H9 (cell line): ENCODE data around the gene EFNA5. TPM values are rescaled to one million over a fixed set of nuclear protein-coding genes. Genes with fewer than 3 reads are reported as not detected.
"Not testable (repeated sequence)": the region's sequence is repeated elsewhere in the genome, so short reads cannot be mapped to it uniquely, and the experiment has no call there.

Experiments used
- DNase-seq: peaks from one replicate; pipeline ENCODE4 v3.0.0-alpha.2; 2017
- H2AFZ ChIP-seq: one replicate; pipeline ENCODE4 v1.6.1; 2013; ENCODE audit warnings: mild to moderate bottlenecking, low read length, control low read depth, moderate library complexity
- H2AK5ac ChIP-seq: 2 replicates; pipeline ENCODE4 v1.6.1; 2013; ENCODE audit warnings: low read length, control low read depth, mixed read lengths; ENCODE audit not compliant: insufficient read length
- H2BK120ac ChIP-seq: one replicate; pipeline ENCODE4 v1.6.1; 2013; ENCODE audit warnings: low read depth, mild to moderate bottlenecking, low read length, control low read depth, inconsistent platforms; ENCODE audit not compliant: poor library complexity, severe bottlenecking
- H2BK12ac ChIP-seq: 2 replicates; pipeline ENCODE4 v1.6.1; 2013; ENCODE audit warnings: low read length, control low read depth, mixed read lengths, low read depth; ENCODE audit not compliant: insufficient read length
- H2BK15ac ChIP-seq: 2 replicates; pipeline ENCODE4 v1.6.1; 2013; ENCODE audit warnings: low read depth, low read length, control low read depth
- H2BK20ac ChIP-seq: one replicate; pipeline ENCODE4 v1.6.1; 2013; ENCODE audit warnings: low read depth, mild to moderate bottlenecking, low read length, control low read depth, inconsistent platforms; ENCODE audit not compliant: poor library complexity, severe bottlenecking
- H2BK5ac ChIP-seq: 2 replicates; pipeline ENCODE4 v1.6.1; 2013; ENCODE audit warnings: low read length, control low read depth, mixed read lengths; ENCODE audit not compliant: insufficient read length
- H3K14ac ChIP-seq: 2 replicates; pipeline ENCODE4 v1.6.1; 2013; ENCODE audit warnings: low read length, control low read depth; ENCODE audit not compliant: insufficient read depth
- H3K18ac ChIP-seq: 2 replicates; pipeline ENCODE4 v1.6.1; 2013; ENCODE audit warnings: low read depth, mild to moderate bottlenecking, mixed read lengths, low read length, control low read depth; ENCODE audit not compliant: insufficient read length
- H3K23ac ChIP-seq: 2 replicates; pipeline ENCODE4 v1.6.1; 2013; ENCODE audit warnings: low read length, control low read depth, mixed read lengths, low read depth; ENCODE audit not compliant: insufficient read length
- H3K23me2 ChIP-seq: 2 replicates; pipeline ENCODE4 v1.6.1; 2013; ENCODE audit warnings: low read depth, mild to moderate bottlenecking, mixed read lengths, low read length, control low read depth; ENCODE audit not compliant: insufficient read length, poor library complexity, severe bottlenecking
- H3K27ac ChIP-seq: 2 replicates; pipeline ENCODE4 v1.5.1; 2013; ENCODE audit warnings: low read length, control low read depth, mixed read lengths, low read depth; ENCODE audit not compliant: insufficient read length
- H3K27me3 ChIP-seq: 2 replicates; pipeline ENCODE4 v1.6.1; 2013; ENCODE audit warnings: low read length, control low read depth, inconsistent platforms; ENCODE audit not compliant: insufficient read depth
- H3K4ac ChIP-seq: 2 replicates; pipeline ENCODE4 v1.6.1; 2013; ENCODE audit warnings: low read depth, mild to moderate bottlenecking, control low read depth, inconsistent platforms, low read length, moderate library complexity
- H3K4me1 ChIP-seq: 2 replicates; pipeline ENCODE4 v1.6.1; 2013; ENCODE audit warnings: low read length, control low read depth, inconsistent platforms; ENCODE audit not compliant: insufficient read depth
- H3K4me2 ChIP-seq: 2 replicates; pipeline ENCODE4 v1.6.1; 2013; ENCODE audit warnings: low read length, control low read depth, mixed read lengths; ENCODE audit not compliant: insufficient read length, insufficient read depth
- H3K56ac ChIP-seq: 2 replicates; pipeline ENCODE4 v1.6.1; 2013; ENCODE audit warnings: low read depth, mild to moderate bottlenecking, mixed read lengths, low read length, control low read depth; ENCODE audit not compliant: insufficient read length
- H3K79me1 ChIP-seq: 2 replicates; pipeline ENCODE4 v1.6.1; 2013; ENCODE audit warnings: low read depth, mild to moderate bottlenecking, moderate library complexity, low read length, control low read depth, inconsistent platforms; ENCODE audit not compliant: insufficient read depth, poor library complexity, severe bottlenecking
- H3K79me2 ChIP-seq: 2 replicates; pipeline ENCODE4 v1.6.1; 2013; ENCODE audit warnings: low read length, control low read depth, inconsistent platforms; ENCODE audit not compliant: insufficient read depth
- H3K9ac ChIP-seq: 2 replicates; pipeline ENCODE4 v1.6.1; 2013; ENCODE audit warnings: low read length, control low read depth, mixed read lengths; ENCODE audit not compliant: insufficient read length; ENCODE audit errors: extremely low read depth
- H3K9me3 ChIP-seq: one replicate; pipeline ENCODE4 v1.6.1; 2013; ENCODE audit warnings: low read depth, low read length, inconsistent platforms; ENCODE audit not compliant: control insufficient read depth
- H3T11ph ChIP-seq: one replicate; pipeline ENCODE4 v1.6.1; 2013; ENCODE audit warnings: mild to moderate bottlenecking, low read length, control low read depth, inconsistent platforms
- H4K20me1 ChIP-seq: one replicate; pipeline ENCODE4 v1.6.1; 2013; ENCODE audit not compliant: control insufficient read depth, insufficient read length, insufficient read depth
- H4K5ac ChIP-seq: 2 replicates; pipeline ENCODE4 v1.6.1; 2013; ENCODE audit warnings: low read depth, mild to moderate bottlenecking, mixed read lengths, low read length, control low read depth; ENCODE audit not compliant: insufficient read length
- H4K8ac ChIP-seq: replicated peaks from 2 replicates; pipeline ENCODE4 v1.6.1; 2013; ENCODE audit warnings: low read length, control low read depth, mixed read lengths, low read depth; ENCODE audit not compliant: insufficient read length
- H4K91ac ChIP-seq: 2 replicates; pipeline ENCODE4 v1.6.1; 2013; ENCODE audit warnings: low read depth, mild to moderate bottlenecking, moderate library complexity, mixed read lengths, low read length, control low read depth; ENCODE audit not compliant: insufficient read length
- H3K27ac Mint-ChIP-seq, 3 experiments: 2 replicates in 2 of 3; 3 replicates in 1 of 3; pipeline ENCODE4 v1.8.0; 2020 to 2021; ENCODE audit warnings: mixed read lengths in 3 of 3, mild to moderate bottlenecking in 1 of 3, moderate library complexity in 1 of 3
- H3K27me3 Mint-ChIP-seq: 2 replicates; pipeline ENCODE4 v1.8.0; 2021; ENCODE audit warnings: low read depth, mild to moderate bottlenecking, moderate library complexity, mixed read lengths
- H3K36me3 Mint-ChIP-seq, 3 experiments: 2 replicates in 2 of 3; 3 replicates in 1 of 3; pipeline ENCODE4 v1.8.0; 2020 to 2021; ENCODE audit warnings: low read depth in 3 of 3, mixed read lengths in 3 of 3; ENCODE audit not compliant: insufficient read depth in 1 of 3
- H3K4me1 Mint-ChIP-seq, 2 experiments: 2 replicates each; pipeline ENCODE4 v1.8.0; 2020; ENCODE audit warnings: mixed read lengths in 2 of 2
- H3K4me3 Mint-ChIP-seq, 2 experiments: 2 replicates in 1 of 2; 3 replicates in 1 of 2; pipeline ENCODE4 v1.8.0; 2020 to 2021; ENCODE audit warnings: mild to moderate bottlenecking in 2 of 2, mixed read lengths in 2 of 2, moderate library complexity in 1 of 2
- H3K9me3 Mint-ChIP-seq, 2 experiments: 2 replicates in 1 of 2; 3 replicates in 1 of 2; pipeline ENCODE4 v1.8.0; 2020; ENCODE audit warnings: mild to moderate bottlenecking in 2 of 2, mixed read lengths in 2 of 2, moderate library complexity in 1 of 2
- WGBS: extraction: QIAGEN DNeasy Blood & Tissue Kit; methylation state at CpG from one replicate; pipeline ENCODE4 v1.1.7; 2013; ENCODE audit warnings: missing lambda C conversion rate, low lambda C conversion rate, mixed read lengths; ENCODE audit not compliant: insufficient read length; ENCODE audit errors: extremely low coverage; 5-methylcytosine and 5-hydroxymethylcytosine counted together
- total RNA-seq: library from RNA; stranded (reverse); gene quantifications from 2 replicates; pipeline ENCODE4 v1.2.1, GENCODE V29; 2021
- TF ChIP-seq, protein P1 (sequence below): fragments of 200-600 bp; sonication (generic); conservative IDR thresholded peaks from 3 replicates; pipeline ENCODE4 v1.8.0; 2021; ENCODE audit warnings: antibody characterized with exemption, mild to moderate bottlenecking

Gene EFNA5
- total RNA-seq, 1 experiment from 2014 or later: 20.4 TPM

- Histone ChIP-seq H2BK5ac (no peak overlapping the region), H2BK120ac (no peak overlapping the region), H3K23ac (no peak overlapping the region), H3K14ac (no peak overlapping the region), H3K4me2 (no peak overlapping the region), H3K9ac (no peak overlapping the region), H3K18ac (no peak overlapping the region), H3K79me2 (no peaks in the 10 kb centered on the region), H3K56ac (no peak overlapping the region), H2BK12ac (no peak overlapping the region), H4K8ac (no peak overlapping the region), H3K4me1 (no peaks in the 10 kb centered on the region), H2BK20ac (no peak overlapping the region), H4K5ac (no peak overlapping the region), H2AK5ac (no peak overlapping the region), H3K27me3 (no peaks in the 10 kb centered on the region), H3K27ac (no peak overlapping the region), H4K20me1 (no peaks in the 10 kb centered on the region), H3K4ac (no peak overlapping the region), H3K9me3 (no peaks in the 10 kb centered on the region), H4K91ac (no peak overlapping the region), H3K23me2 (no peaks in the 10 kb centered on the region), H3K79me1 (no peaks in the 10 kb centered on the region), H2BK15ac (no peak overlapping the region), H3T11ph (no peak overlapping the region), H2AFZ (no peak overlapping the region)
- no CpG with 5 or more reads among the region's 1 CpG for WGBS
- no peak for DNase-seq
- H3K27me3 Mint-ChIP-seq: no peaks in the 10 kb centered on the region
- H3K36me3 Mint-ChIP-seq: peaks cover 3 to 12% (median 5%) of the 10 kb centered on the region in 3 experiments; a peak in 5 of 7 replicates
- H3K9me3 Mint-ChIP-seq: peaks cover 4 to 5% of the 10 kb centered on the region in 2 experiments; a peak in 2 of 5 replicates
- TF ChIP-seq, protein P1, sequence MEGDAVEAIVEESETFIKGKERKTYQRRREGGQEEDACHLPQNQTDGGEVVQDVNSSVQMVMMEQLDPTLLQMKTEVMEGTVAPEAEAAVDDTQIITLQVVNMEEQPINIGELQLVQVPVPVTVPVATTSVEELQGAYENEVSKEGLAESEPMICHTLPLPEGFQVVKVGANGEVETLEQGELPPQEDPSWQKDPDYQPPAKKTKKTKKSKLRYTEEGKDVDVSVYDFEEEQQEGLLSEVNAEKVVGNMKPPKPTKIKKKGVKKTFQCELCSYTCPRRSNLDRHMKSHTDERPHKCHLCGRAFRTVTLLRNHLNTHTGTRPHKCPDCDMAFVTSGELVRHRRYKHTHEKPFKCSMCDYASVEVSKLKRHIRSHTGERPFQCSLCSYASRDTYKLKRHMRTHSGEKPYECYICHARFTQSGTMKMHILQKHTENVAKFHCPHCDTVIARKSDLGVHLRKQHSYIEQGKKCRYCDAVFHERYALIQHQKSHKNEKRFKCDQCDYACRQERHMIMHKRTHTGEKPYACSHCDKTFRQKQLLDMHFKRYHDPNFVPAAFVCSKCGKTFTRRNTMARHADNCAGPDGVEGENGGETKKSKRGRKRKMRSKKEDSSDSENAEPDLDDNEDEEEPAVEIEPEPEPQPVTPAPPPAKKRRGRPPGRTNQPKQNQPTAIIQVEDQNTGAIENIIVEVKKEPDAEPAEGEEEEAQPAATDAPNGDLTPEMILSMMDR: no peak
- no peak overlapping the region for H3K4me3 Mint-ChIP-seq
- H3K27ac Mint-ChIP-seq: no peak overlapping the region
- peaks cover 9% of the 10 kb centered on the region in 2 experiments; a peak in 2 of 4 replicates for H3K4me1 Mint-ChIP-seq
Observed at GRCh38 chr5:107435061-107435460, 235.7 kb downstream of the EFNA5 start.

DNA sequence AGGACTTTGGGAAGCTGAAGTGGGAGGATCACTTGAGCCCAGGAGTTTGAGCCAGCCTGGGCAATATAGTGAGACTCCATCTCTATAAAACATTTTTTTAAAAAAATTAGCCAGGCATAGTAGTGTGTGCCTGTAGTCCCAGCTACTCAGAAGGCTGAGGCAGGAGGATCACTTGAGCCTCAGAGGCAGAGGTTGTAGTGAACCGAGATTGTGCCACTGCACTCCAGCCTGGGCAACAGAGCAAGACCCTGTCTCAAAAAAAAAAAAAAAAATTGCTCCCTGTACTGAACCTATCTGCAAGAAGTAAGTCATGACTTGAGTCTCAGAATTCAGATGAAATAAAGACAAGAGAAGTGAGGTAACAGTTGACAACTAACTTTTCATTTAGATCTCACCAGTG, 237.1 kb downstream of the EFNA5 start:
- WGBS: no CpG with 5 or more reads among the region's 1 CpG
- H3K23ac ChIP-seq, H3T11ph ChIP-seq, H2AFZ ChIP-seq, H3K27me3 ChIP-seq, H3K27me3 Mint-ChIP-seq, H3K27ac ChIP-seq, H3K9ac ChIP-seq, H2BK12ac ChIP-seq, H2BK120ac ChIP-seq, H2BK20ac ChIP-seq, H3K4me2 ChIP-seq, H2BK5ac ChIP-seq, H3K18ac ChIP-seq, H3K79me2 ChIP-seq, DNase-seq, H3K27ac Mint-ChIP-seq, H3K23me2 ChIP-seq, H3K9me3 Mint-ChIP-seq, H3K9me3 ChIP-seq, H4K20me1 ChIP-seq, H2BK15ac ChIP-seq, H4K8ac ChIP-seq, H3K56ac ChIP-seq, H3K4me3 Mint-ChIP-seq, H3K36me3 Mint-ChIP-seq, H3K4ac ChIP-seq, H3K79me1 ChIP-seq, H3K4me1 ChIP-seq, H4K5ac ChIP-seq, H2AK5ac ChIP-seq, H3K14ac ChIP-seq, H4K91ac ChIP-seq, H3K4me1 Mint-ChIP-seq: not testable (repeated sequence)
